NT2/D1 (cell line): ENCODE results near the gene NAGPA.

Experiments used
- SUZ12 ChIP-seq: IDR thresholded peaks from 2 replicates; pipeline ENCODE4 v1.6.1; 2011; ENCODE audit not compliant: insufficient read length, insufficient read depth; ENCODE audit errors: extremely low read depth
- YY1 ChIP-seq: IDR thresholded peaks from 2 replicates; pipeline ENCODE4 v1.6.1; 2011; ENCODE audit not compliant: insufficient read length, insufficient read depth
- ZNF274 ChIP-seq: IDR thresholded peaks from 2 replicates; pipeline ENCODE4 v1.6.1; 2011; ENCODE audit warnings: mild to moderate bottlenecking, low read depth, low read length

DNA sequence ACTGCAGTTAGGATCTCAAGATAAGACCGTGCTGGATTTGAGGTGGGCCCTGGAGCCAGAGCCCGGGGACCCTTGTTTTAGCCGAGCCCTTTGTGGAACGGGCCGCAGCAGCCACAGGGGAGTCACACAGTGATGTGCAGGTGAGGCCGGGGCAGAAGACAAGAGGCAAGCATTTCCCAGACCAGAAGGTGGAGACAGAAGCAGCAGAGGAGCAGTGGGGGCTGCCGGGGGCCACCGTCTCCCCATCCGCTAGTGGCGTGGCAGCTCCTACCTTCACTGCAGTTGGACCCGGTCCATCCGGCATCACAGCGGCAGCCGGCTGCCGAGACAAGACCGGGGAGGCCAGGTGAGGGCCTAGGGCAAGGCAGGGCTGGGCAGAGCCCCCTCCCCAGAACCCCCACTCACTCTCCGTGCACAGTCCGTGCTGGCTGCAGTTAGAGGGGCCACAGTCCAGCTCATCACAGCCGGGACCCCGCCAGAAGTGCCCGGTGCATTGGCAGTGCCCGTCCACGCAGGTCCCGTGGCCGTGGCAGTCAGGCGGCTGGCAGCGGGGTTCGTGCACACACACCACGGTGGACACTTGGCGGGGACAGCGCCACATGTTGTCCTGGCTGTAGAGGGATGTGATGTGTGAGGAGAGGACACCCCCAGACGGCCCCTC is 6.0 kb downstream of the NAGPA start:
- TF ChIP-seq SUZ12 (no peak), YY1 (no peak), ZNF274 (no peak)
